ENCODE measurements around the gene M1AP. TPM values are rescaled to one million over a fixed set of nuclear protein-coding genes. Genes with fewer than 3 reads are reported as not detected.

The M1AP gene
- polyA plus RNA-seq, 1 of the 3 experiments (the other 2 are of a cell fraction): 0.02 TPM

GRCh38 chr2:74593826-74594772 is 54.0 kb downstream of the M1AP start:
- Histone ChIP-seq H2AFZ (ENCODE audit: low read depth) (no peak overlapping the region), H4K20me1 (ENCODE audit: insufficient read depth) (no peaks in the 10 kb centered on the region), H3K9ac (no peak overlapping the region), H3F3A (replicated peaks; ENCODE audit: insufficient read depth) (no peaks in the 10 kb centered on the region), H3K9me3 (no peaks in the 10 kb centered on the region), H3K4me1 (ENCODE audit: control insufficient read depth in 1 of 2, insufficient read depth in 2 of 2, low read depth in 1 of 2, low read length in 1 of 2) (peaks cover 0 to 5% of the 10 kb centered on the region in 2 experiments; a peak in 2 of 4 replicates), H3K4me2 (no peak overlapping the region; the same call in 1 of the 2 replicates), H3K9me2 (no peaks in the 10 kb centered on the region), H3K4me3 (ENCODE audit: low read depth in 2 of 2, low read length in 1 of 2) (no peak overlapping the region), H3K36me3 (replicated peaks in 1 of 2; ENCODE audit: control insufficient read depth in 1 of 2, insufficient read depth in 2 of 2, low read length in 1 of 2) (no peaks in the 10 kb centered on the region), H3K27me3 (ENCODE audit: insufficient read depth) (no peaks in the 10 kb centered on the region; the same call in 1 of the 2 replicates), H3K79me2 (ENCODE audit: insufficient read depth) (no peaks in the 10 kb centered on the region), H3K27ac (ENCODE audit: low read depth in 2 of 2, low read length in 1 of 2) (peak overlapping the region; percentile 2 to 54; a peak in 1 of 4 replicates)
- DNase-seq: no peak
- CTCF ChIA-PET: interaction anchor here (1.4 kb wide), 1 partner anchor 111 kb away, joined by 5 read pairs; the partner anchor contains the start of genes CCDC142 and TTC31
- POLR2A ChIA-PET: no interaction called here
- WGBS (ENCODE audit: low lambda C conversion rate): 66% methylated on average over 4 of the region's 4 CpGs
- TF ChIP-seq SMC3 (IDR thresholded peaks at IDR 0.05; ENCODE audit: low read depth, low read length) (no peak), FOXM1 (IDR thresholded peaks at IDR 0.05; ENCODE audit: low read depth) (no peak), FOSL2 (IDR thresholded peaks at IDR 0.05; ENCODE audit: borderline replicate concordance, low read depth) (peak; percentile 19; the same call in 1 of the 2 replicates), PBX3 (IDR thresholded peaks at IDR 0.05) (peak; percentile 45; the same call in 1 of the 2 replicates), RXRA (IDR thresholded peaks at IDR 0.05; ENCODE audit: borderline replicate concordance, low read depth) (no peak), YY1 (IDR thresholded peaks at IDR 0.05; ENCODE audit: low read depth) (no peak), MXI1 (IDR thresholded peaks at IDR 0.05; ENCODE audit: low read depth, low read length) (no peak), MEF2A (IDR thresholded peaks at IDR 0.05; ENCODE audit: borderline replicate concordance, low read depth) (no peak), GATA2 (CRISPR knock-in tag; IDR thresholded peaks at IDR 0.05) (no peak), JUND (IDR thresholded peaks at IDR 0.05) (no peak), ELF1 (IDR thresholded peaks at IDR 0.05) (no peak), RCOR1 (IDR thresholded peaks at IDR 0.05; ENCODE audit: low read length) (no peak), USF1 (IDR thresholded peaks at IDR 0.05; ENCODE audit: borderline replicate concordance, low read depth) (no peak), CHD2 (IDR thresholded peaks at IDR 0.05; ENCODE audit: low read length, partially characterized antibody) (no peak), RAD21 (IDR thresholded peaks at IDR 0.05; ENCODE audit: low read length) (no peak), SIN3A (IDR thresholded peaks at IDR 0.05; ENCODE audit: borderline replicate concordance, low read depth, low read length) (no peak), TAF1 (IDR thresholded peaks at IDR 0.05; ENCODE audit: borderline replicate concordance, low read depth, low read length) (no peak), NFIC (IDR thresholded peaks at IDR 0.05; ENCODE audit: borderline replicate concordance) (peak; percentile 15; the same call in 1 of the 2 replicates), POLR2AphosphoS5 (IDR thresholded peaks at IDR 0.05; ENCODE audit: low read depth, low read length) (no peak), USF2 (IDR thresholded peaks at IDR 0.05; ENCODE audit: borderline replicate concordance, low read depth, low read length) (no peak), EZH2phosphoT487 (IDR thresholded peaks at IDR 0.05; ENCODE audit: borderline replicate concordance, low read depth) (no peak), TEAD4 (IDR thresholded peaks at IDR 0.05; ENCODE audit: borderline replicate concordance, insufficient read depth) (no peak), TCF12 (IDR thresholded peaks at IDR 0.05) (peak; percentile 24; the same call in 1 of the 2 replicates), EP300 (IDR thresholded peaks at IDR 0.05; ENCODE audit: borderline replicate concordance in 1 of 2, low read depth in 1 of 2, low read length in 1 of 2) (0 out of 4 replicates have a peak, but pooled peaks of 1 of the 2 experiments have one; percentile 13), IRF3 (IDR thresholded peaks at IDR 0.05; ENCODE audit: low read depth, low read length) (no peak), NRF1 (IDR thresholded peaks at IDR 0.05; ENCODE audit: low read depth, low read length) (no peak), RFX5 (IDR thresholded peaks at IDR 0.05; ENCODE audit: low read length) (no peak), FOXJ3 (CRISPR knock-in tag; IDR thresholded peaks at IDR 0.05) (no peak), GABPA (IDR thresholded peaks at IDR 0.05; ENCODE audit: low read depth) (no peak), MAX (IDR thresholded peaks at IDR 0.05; ENCODE audit: low read depth) (no peak)

All from SK-N-SH (cell line).